Right ventricle myocardium inferior (tissue), 1 donor: Measurements from ENCODE around the gene LRFN3. TPM values are rescaled to one million over a fixed set of nuclear protein-coding genes. Genes with fewer than 3 reads are reported as not detected.
"Not testable (repeated sequence)": the region's sequence is repeated elsewhere in the genome, so short reads cannot be mapped to it uniquely, and the experiment has no call there.

Source experiments
- ATAC-seq: fragments of 200-7000 bp; cut with Tn5 transposase; one replicate; pipeline ENCODE4 v1.9.1; 2020; ENCODE audit warnings: mild to moderate bottlenecking, moderate library complexity
- DNase-seq: peaks from one replicate; pipeline ENCODE4 v3.0.0; 2021; ENCODE audit errors: missing footprints
- intact Hi-C: fragments of 100-400 bp; cut with DNase I; formaldehyde crosslinking; loops from one replicate; pipeline ENCODE4 v1.11.0; 2022
- long read RNA-seq: library from polyadenylated mRNA; unstranded; transcript quantifications from one replicate; pipeline ENCODE4 v2.0.0, GENCODE V29; 2021
- total RNA-seq: library from RNA; stranded (reverse); fragmentation: NEBNext Ultra II Directional; extraction: Animal tissue kit (Norgen Biotek cat#: 25700); gene quantifications from one replicate; pipeline ENCODE4 v1.2.1, GENCODE V29; 2021
- donor health status: DM: no; HTN: yes; CAD: no; lungs with severe emphysema.

Gene LRFN3
- total RNA-seq = 8.4 TPM
- long read RNA-seq, partial matches to known transcripts = 1 of 4 reads
- long read RNA-seq, other reads (novel, unspliced or antisense) = 0 of 4 reads

- peak; percentile 33 for ATAC-seq
- DNase-seq = peak; percentile 86
- intact Hi-C loops = loop anchor here (10.0 kb wide), 1 partner anchor 119 kb away; the partner anchor contains the start of genes THAP8 and WDR62
Observed at GRCh38 chr19:35935911-35936737, at the start of gene LRFN3. Gene LRFN3 (plus strand): TSS chr19:35936374. CDS start chr19:35939426, 3,052 bp downstream.

DNA sequence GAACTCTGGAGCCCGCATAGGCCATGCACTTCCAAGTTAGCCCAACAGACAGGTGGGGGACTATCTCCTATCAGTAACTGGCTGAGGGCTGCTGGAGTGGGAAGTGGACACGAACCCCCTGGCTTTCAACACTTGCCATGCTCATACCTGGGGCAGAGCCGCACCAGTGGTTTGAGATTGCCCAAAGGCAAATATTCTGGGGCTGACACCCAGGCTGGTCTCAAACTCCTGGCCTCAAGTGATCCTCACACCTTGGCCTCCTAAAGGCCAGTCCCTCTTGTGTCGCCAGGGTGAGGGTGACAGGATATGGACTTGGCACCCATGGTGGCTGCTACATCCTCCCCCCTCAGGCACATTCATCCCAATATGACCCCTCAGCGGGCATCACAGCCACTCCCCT is 49.0 kb upstream of the LRFN3 start:
- ATAC-seq (no peak), DNase-seq (peak; percentile 44)
- intact Hi-C loops = no loop called here

DNA sequence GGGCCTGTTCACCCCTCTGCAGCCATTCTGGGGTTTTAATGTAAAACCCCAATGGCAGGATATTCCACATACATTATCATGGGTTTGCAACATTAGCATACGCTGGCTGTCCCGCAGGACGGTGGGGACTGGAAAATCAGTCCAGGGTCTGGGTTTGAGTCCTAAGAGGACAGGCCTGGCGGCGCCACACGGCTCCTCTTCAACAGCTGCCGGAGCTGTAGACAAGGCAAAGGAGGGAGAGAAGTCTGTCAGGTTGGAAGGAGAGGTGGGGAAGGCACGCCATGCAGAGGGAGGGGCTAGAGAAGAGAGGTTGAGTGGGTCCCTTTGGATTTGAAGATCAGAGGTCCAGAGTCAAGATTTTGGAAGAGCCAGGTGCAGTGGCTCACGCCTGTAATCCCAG is 47.8 kb upstream of the LRFN3 start:
- intact Hi-C loops = no loop called here
- ATAC-seq (no peak), DNase-seq (no peak)

GRCh38 chr19:35889370-35890112 is 46.6 kb upstream of the LRFN3 start:
- DNase-seq (peak; percentile 46), ATAC-seq (no peak)
- intact Hi-C loops = no loop called here

DNA sequence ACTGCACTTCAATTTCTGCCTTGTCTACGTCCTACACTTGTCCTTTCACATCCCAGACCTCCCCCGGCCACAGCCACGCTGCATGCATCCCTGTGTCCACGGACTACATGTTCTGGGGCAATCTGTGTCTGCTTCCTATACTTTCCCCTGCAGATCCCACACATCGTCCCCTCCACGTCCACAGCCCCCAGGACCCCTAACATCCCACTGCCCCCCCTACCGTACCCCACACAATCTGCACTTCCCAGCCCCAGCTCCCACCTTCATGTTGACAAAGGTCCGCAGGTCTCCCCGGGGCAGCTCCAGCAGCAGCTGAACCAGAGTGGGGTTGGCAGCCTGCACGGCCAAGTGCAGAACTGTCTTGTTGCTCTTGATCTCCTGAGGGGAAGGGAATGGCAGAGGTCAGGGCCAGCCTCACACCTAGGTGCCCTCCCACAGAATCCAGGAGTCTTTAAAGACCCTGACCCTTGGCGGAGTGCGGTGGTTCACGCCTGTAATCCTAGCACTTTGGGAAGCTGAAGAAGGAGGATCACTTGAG is 46.0 kb upstream of the LRFN3 start:
- DNase-seq (peak; percentile 50), ATAC-seq (no peak)
- intact Hi-C loops = no loop called here

DNA sequence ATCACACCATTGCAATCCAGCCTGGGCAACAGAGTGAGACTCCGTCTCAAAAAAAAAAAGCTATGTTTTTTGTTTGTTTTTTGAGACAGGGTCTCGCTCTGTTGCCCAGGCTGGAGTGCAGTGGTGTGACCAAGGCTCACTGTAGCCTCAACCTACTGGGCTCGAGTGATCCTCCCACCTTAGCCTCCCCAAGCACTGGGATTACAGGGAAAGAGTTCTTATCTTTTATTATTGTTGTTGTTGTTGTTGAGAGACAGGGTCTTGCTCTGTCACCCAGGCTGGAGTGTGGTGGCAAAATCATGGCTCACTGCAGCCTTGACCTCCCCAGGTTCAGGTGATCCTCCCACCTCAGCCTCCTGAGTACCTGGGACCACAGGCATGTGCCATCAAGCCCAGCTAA is 44.4 kb upstream of the LRFN3 start:
- DNase-seq, intact Hi-C loops, ATAC-seq: not testable (repeated sequence)

DNA sequence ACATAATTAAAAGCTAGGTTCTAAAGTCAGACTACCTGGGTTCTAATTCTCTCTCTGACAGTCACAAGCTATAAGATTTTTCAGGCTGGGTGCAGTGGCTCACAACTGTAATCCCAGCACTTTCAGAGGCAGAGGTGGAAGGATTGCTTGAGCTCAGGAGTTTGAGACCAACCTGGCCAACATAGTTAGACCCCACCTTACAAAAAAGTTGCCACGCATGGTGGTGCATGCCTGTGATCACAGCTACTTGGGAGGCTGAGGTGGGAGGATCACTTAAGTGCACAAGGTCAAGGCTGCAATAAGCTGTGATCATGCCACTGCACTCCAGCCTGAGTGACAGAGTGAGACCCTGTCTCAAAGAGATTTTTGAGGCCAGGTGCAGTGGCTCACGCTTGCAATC is 41.8 kb upstream of the LRFN3 start:
- intact Hi-C loops = no loop called here
- DNase-seq (no peak), ATAC-seq (no peak)

- intact Hi-C loops = loop anchor here (5.0 kb wide), 1 partner anchor 36 kb away; no protein-coding TSS in a partner anchor
- DNase-seq (no peak), ATAC-seq (no peak)
Observed at GRCh38 chr19:35895911-35896642, 40.1 kb upstream of the LRFN3 start.

DNA sequence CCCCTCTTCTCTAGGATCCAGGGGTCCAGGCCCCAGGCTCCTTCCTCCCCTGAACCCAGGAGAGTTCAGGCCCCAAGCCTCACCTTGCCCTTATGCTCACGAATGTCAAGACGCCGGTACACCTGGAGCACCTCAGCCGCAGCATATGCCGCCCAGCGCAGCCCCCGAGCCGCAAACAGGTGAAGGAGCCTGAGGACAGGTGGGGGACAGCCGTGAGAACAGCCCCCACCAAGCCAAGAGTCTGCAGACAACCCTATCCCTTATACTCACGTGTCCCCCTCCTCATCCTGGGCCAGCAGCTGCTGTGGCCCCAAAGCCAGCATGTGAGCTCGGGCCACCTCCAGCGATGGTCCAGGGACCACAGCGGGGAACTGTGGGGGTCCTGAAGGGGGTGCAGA is 39.5 kb upstream of the LRFN3 start:
- intact Hi-C loops = loop anchor here (5.0 kb wide), 1 partner anchor 36 kb away; no protein-coding TSS in a partner anchor
- DNase-seq (no peak), ATAC-seq (no peak)

DNA sequence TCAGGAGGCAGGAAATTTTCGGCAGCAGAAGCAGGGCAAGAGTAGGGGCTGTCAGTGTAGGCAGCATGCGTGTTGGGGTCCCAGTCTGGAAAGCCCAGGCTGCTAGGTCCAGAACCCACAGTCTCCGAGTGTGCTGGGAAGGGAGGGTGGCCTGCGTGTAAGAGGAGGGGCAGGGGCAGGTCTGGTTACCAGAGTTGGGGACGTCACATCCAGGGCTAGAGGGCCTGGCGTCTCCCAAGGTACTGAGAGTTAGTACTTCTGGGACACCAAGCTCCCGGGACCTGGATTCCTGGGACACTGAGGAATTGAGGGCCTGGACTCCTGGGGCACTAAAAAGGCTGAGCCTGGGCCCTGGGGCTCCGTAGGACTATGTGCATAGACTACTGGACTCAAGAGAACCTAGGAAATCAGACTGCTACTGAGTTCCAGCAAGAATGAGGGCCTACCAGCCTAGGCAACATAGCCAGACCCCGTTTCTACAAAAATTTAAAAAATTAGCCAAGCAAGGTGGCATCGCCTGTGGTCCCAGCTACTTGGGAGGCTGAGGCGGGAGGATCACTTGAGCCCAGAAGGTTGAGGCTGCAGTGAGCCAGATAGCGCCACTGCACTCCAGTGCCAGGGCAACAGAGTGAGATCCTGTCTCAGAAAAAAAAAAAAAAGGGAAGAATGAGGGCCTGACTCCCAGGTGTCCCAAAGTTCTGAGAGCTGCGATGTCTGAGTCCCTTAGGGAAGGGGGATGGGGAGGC is 38.3 kb upstream of the LRFN3 start:
- intact Hi-C loops = loop anchor here (5.0 kb wide), 1 partner anchor 34 kb away; no protein-coding TSS in a partner anchor
- no peak for DNase-seq
- no peak for ATAC-seq

DNA sequence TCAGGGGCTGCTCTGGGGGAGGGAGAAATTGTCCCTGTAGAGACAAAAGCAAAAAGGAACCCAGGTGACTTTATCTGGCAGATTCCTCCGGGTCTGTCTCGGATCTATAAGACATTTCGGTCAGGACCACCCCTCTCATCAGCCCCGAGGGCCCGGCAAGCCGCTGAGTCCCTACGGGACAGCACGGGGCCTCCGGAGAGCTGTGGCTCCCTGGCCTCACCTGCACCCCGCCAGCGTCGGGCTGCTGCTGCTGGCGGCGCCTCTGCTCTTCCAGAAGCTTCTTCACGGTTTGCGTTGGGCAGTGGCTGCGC is 37.7 kb upstream of the LRFN3 start:
- DNase-seq (no peak), ATAC-seq (no peak)
- intact Hi-C loops = loop anchor here (5.0 kb wide), 1 partner anchor 34 kb away; no protein-coding TSS in a partner anchor

GRCh38 chr19:35899547-35900214 is 36.5 kb upstream of the LRFN3 start:
- peak; percentile 86 for ATAC-seq
- intact Hi-C loops = loop anchor here (5.0 kb wide), 1 partner anchor 33 kb away; no protein-coding TSS in a partner anchor

DNA sequence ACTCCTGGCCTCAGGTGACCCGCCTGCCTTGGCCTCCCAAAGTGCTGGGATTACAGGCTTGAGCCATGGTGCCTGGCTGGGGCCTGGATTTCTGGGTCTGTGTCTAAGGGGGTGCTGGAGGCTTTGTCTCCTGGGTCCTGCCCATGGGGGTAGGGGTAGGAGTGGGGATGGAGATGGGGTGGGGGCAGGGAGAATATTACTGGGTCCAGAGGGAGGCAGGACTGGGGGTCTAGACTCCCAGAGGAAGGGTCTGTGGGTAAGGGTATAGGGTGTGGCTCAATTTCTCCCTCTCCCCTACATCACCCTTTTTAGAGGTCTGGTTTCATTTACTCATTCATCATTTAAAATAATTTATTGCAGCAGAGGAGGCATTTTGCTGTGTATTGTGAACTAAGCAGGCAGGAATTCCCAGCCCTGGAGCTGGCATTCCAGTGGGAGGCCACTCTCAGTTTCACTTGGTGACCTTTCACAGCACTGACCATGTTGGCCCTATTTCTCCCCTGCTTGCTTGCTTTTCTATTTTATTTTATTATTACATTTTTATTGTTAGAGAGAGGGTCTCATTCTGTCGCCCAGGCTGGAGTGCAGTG is 35.0 kb upstream of the LRFN3 start:
- intact Hi-C loops = no loop called here
- no peak for DNase-seq
- ATAC-seq = no peak

More at GRCh38 chr19:35899547-35900214, 36.5 kb upstream of the LRFN3 start:
- peak; percentile 93 for DNase-seq

DNA sequence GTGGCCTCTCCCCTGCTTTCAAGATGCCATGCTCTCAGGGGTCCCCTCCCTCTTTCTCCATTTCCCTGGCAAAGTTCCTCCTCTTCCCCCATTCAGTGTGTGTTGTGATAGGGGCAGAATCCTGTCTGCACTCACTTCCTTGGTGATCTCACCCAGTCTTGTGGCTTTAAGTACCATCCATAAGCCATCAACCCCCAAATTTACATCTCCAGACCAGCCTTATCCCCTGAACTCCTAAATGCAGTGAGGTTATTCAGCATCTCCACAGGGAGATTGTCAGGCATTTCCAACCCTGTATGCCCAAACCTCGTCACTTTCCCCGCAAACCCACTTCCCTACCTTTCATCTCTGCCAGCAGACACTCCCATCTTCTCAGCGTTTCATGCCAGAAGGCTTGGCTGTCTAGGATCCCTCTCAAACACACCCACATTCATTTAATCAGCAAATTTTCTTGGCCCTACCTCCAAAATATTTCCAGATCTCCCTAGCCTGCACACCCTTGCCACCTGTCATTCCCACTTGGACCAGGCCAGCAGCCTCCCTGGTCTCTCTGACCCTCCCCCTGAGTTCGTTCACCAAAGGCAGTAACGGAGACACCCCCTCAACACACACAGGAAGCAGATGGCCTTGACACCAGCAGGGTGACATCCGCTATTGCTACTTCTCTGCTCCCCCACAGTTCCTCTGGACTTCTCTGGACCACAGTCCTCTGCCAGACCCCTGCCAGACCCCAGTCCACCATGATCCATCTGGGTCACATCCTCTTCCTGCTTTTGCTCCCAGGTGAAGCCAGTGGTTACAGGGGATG is 34.1 kb upstream of the LRFN3 start, which contains the start of gene HCST:
TSS of gene HCST (plus strand) at position 676 of the 808 bp plus-strand sequence. CDS start at position 741, 65 bp downstream.
- intact Hi-C loops = no loop called here
- ATAC-seq = no peak
- DNase-seq = no peak

- intact Hi-C loops = no loop called here
- DNase-seq (no peak), ATAC-seq (no peak)
Observed at GRCh38 chr19:35902870-35903475, 33.2 kb upstream of the LRFN3 start.
